Breast epithelium (tissue), 4 donors: ENCODE measurements around the gene HGD. TPM values are rescaled to one million over a fixed set of nuclear protein-coding genes. Genes with fewer than 3 reads are reported as not detected.

Source experiments
- DNase-seq, 2 donors: peaks; one replicate each; pipeline ENCODE4 v3.0.0-alpha.2; 2019; ENCODE audit warnings: low spot score in 2 of 2
- H3K27ac ChIP-seq, 2 donors: fragments of 200-600 bp; sonication (generic) in 1 of 2; one replicate each; pipeline ENCODE4 v1.5.1; 2016 to 2019; ENCODE audit warnings: mild to moderate bottlenecking in 1 of 2
- H3K27me3 ChIP-seq, 2 donors: fragments of 200-600 bp; sonication (generic) in 1 of 2; one replicate each; pipeline versions ENCODE4 v1.5.1 to v1.6.0; 2017 to 2019; ENCODE audit warnings: control low read depth in 1 of 2, mild to moderate bottlenecking in 1 of 2
- H3K36me3 ChIP-seq: fragments of 200-600 bp; one replicate; pipeline ENCODE4 v1.5.1; 2019
- H3K4me1 ChIP-seq, 2 donors: fragments of 200-600 bp; sonication (generic); one replicate each; pipeline ENCODE4 v1.5.1; 2016 to 2019; ENCODE audit warnings: control low read depth in 1 of 2
- H3K4me3 ChIP-seq, 3 donors: fragments of 200-600 bp; sonication (generic); 1 replicate in 2 of 3; 2 replicates in 1 of 3; pipeline ENCODE4 v1.5.1; 2016 to 2019; ENCODE audit warnings: mild to moderate bottlenecking in 3 of 3, moderate library complexity in 2 of 3
- H3K9me3 ChIP-seq, 2 donors: fragments of 200-600 bp; sonication (generic) in 1 of 2; one replicate each; pipeline ENCODE4 v1.5.1; 2016 to 2019; ENCODE audit warnings: control low read depth in 1 of 2
- CTCF ChIP-seq, 3 donors: fragments of 450-650 bp; IDR thresholded peaks; one replicate each; pipeline ENCODE4 v1.5.1; 2016 to 2017; ENCODE audit warnings: antibody characterized with exemption in 3 of 3, mild to moderate bottlenecking in 3 of 3, moderate library complexity in 3 of 3
- POLR2A ChIP-seq: fragments of 450-650 bp; IDR thresholded peaks from one replicate; pipeline ENCODE4 v1.6.1; 2016; ENCODE audit warnings: antibody characterized with exemption, mild to moderate bottlenecking, moderate library complexity
- POLR2AphosphoS5 ChIP-seq, 3 donors: sonication (generic); formaldehyde crosslinking; IDR thresholded peaks; one replicate each; pipeline ENCODE4 v1.6.1; 2017; ENCODE audit warnings: antibody characterized with exemption in 3 of 3
- intact Hi-C: fragments of 100-400 bp; cut with DNase I; formaldehyde crosslinking; loops from one replicate; pipeline ENCODE4 v1.15.1; 2023; ENCODE audit warnings: low total_unique reads
- total RNA-seq, 3 donors: library from RNA; depleted of rRNA; stranded (reverse); fragments of >200 nt; gene quantifications; one replicate each; pipeline ENCODE4 v1.1.0, GENCODE V29; 2016

Gene HGD
- total RNA-seq, 3 donors from 2014 or later = 5.1 to 25.9 TPM; not detected in 1

DNA sequence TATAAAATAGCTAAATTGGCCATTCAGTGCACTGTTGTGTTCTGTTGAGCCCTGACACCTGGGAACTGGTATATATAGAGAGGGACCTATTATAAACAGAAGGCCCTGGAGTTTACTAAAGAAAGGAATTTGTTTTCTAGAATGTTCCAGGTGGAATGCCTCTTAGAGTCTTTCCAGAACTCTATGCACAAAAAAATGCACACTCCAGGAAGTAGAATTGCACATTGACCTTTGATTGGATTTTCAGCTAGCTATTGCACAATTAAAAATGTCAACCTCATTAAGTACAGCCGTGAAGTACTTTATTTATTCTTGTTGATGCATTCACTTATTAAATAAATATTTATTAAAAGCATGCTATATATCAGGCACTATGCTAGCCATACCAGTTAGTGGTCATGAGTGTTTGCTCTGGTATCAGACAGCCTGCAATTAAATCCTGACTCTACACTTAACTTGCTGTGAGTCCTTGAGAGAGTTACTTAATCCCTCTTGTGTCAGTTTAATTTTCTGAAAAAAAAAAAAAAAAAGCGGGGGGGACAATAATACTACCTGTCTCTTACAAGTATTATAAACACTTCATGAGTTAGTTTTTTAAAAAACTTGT, 45.1 kb downstream of the HGD start:
- no peak for DNase-seq
- intact Hi-C loops = no loop called here
- Histone ChIP-seq H3K4me3 (no peak overlapping the region), H3K27me3 (no peaks in the 10 kb centered on the region), H3K36me3 (no peaks in the 10 kb centered on the region), H3K9me3 (no peaks in the 10 kb centered on the region), H3K27ac (no peak overlapping the region), H3K4me1 (no peaks in the 10 kb centered on the region)
- TF ChIP-seq POLR2A (no peak), POLR2AphosphoS5 (IDR thresholded peaks at IDR 0.05) (no peak), CTCF (IDR thresholded peaks at IDR 0.05) (no peak)

- DNase-seq = no peak
- intact Hi-C loops = no loop called here
- no peak overlapping the region for H3K27ac ChIP-seq
- no peaks in the 10 kb centered on the region for H3K4me1 ChIP-seq
- H3K4me3 ChIP-seq = no peak overlapping the region
- H3K9me3 ChIP-seq = no peaks in the 10 kb centered on the region
- no peaks in the 10 kb centered on the region for H3K27me3 ChIP-seq
- no peaks in the 10 kb centered on the region for H3K36me3 ChIP-seq
- TF ChIP-seq POLR2A (no peak), POLR2AphosphoS5 (IDR thresholded peaks at IDR 0.05) (no peak), CTCF (IDR thresholded peaks at IDR 0.05) (no peak)
These were observed 47.5 kb downstream of the HGD start for GRCh38 chr3:120634539-120634938.

- H3K4me3 ChIP-seq = no peak overlapping the region
- intact Hi-C loops = no loop called here
- DNase-seq = no peak
- H3K4me1 ChIP-seq = no peaks in the 10 kb centered on the region
- no peaks in the 10 kb centered on the region for H3K27me3 ChIP-seq
- peaks cover 0 to 15% of the 10 kb centered on the region in 2 donors for H3K9me3 ChIP-seq
- no peak for TF ChIP-seq CTCF (IDR thresholded peaks at IDR 0.05)
- TF ChIP-seq POLR2A = no peak
- no peak for TF ChIP-seq POLR2AphosphoS5 (IDR thresholded peaks at IDR 0.05)
- no peak overlapping the region for H3K27ac ChIP-seq
- no peaks in the 10 kb centered on the region for H3K36me3 ChIP-seq
These were observed 56.9 kb downstream of the HGD start for GRCh38 chr3:120625159-120625586.

- Histone ChIP-seq H3K27ac (no peak overlapping the region), H3K27me3 (no peaks in the 10 kb centered on the region), H3K4me3 (no peak overlapping the region), H3K36me3 (no peaks in the 10 kb centered on the region), H3K4me1 (no peaks in the 10 kb centered on the region), H3K9me3 (peaks cover 0 to 15% of the 10 kb centered on the region in 2 donors)
- DNase-seq = no peak
- no peak for TF ChIP-seq POLR2AphosphoS5 (IDR thresholded peaks at IDR 0.05)
- no peak for TF ChIP-seq CTCF (IDR thresholded peaks at IDR 0.05)
- TF ChIP-seq POLR2A = no peak
- intact Hi-C loops = no loop called here
These were observed 58.3 kb downstream of the HGD start for GRCh38 chr3:120623727-120624093.

GRCh38 chr3:120622870-120623726, 58.9 kb downstream of the HGD start:
- Histone ChIP-seq H3K27me3 (no peaks in the 10 kb centered on the region), H3K9me3 (peaks cover 0 to 15% of the 10 kb centered on the region in 2 donors)
- intact Hi-C loops = no loop called here

More at GRCh38 chr3:120622870-120623726, 58.9 kb downstream of the HGD start:
- TF ChIP-seq POLR2AphosphoS5 (IDR thresholded peaks at IDR 0.05) (no peak), CTCF (IDR thresholded peaks at IDR 0.05) (no peak), POLR2A (no peak)
- Histone ChIP-seq H3K4me1 (no peaks in the 10 kb centered on the region), H3K4me3 (no peak overlapping the region), H3K27ac (no peak overlapping the region), H3K36me3 (no peaks in the 10 kb centered on the region)
- DNase-seq = no peak
